Lower leg skin (tissue), 3 donors: ENCODE data around the gene SCUBE1.

Experiments
- CTCF ChIP-seq, 3 donors: fragments of 450-650 bp; IDR thresholded peaks; one replicate each; pipeline ENCODE4 v1.5.1; 2016; ENCODE audit warnings: antibody characterized with exemption in 3 of 3, mild to moderate bottlenecking in 3 of 3, moderate library complexity in 2 of 3
- POLR2A ChIP-seq, 2 donors: fragments of 450-650 bp; IDR thresholded peaks; one replicate each; pipeline ENCODE4 v1.6.1; 2016 to 2017; ENCODE audit warnings: antibody characterized with exemption in 2 of 2, mild to moderate bottlenecking in 1 of 2, moderate library complexity in 1 of 2

GRCh38 chr22:43256976-43257545 is 86.1 kb downstream of the SCUBE1 start:
- no peak for TF ChIP-seq POLR2A (IDR thresholded peaks at IDR 0.05)
- TF ChIP-seq CTCF (IDR thresholded peaks at IDR 0.05), result no peak
